GM23338 (cell line): Measurements from ENCODE around the gene TRMT6.

Experiments used
- CREB1 ChIP-seq: fragments of 250-450 bp; sonication (Bioruptor Pico); IDR thresholded peaks from 2 replicates; pipeline ENCODE4 v1.5.0; 2020; ENCODE audit warnings: low read depth, mild to moderate bottlenecking, moderate library complexity
- CTCF ChIP-seq, 2 experiments: fragments of 200-600 bp in 1 of 2; sonication (generic) in 1 of 2; conservative IDR thresholded peaks; 2 replicates each; pipeline versions ENCODE4 v1.5.1 to v1.6.1; 2016 to 2017; ENCODE audit warnings: antibody characterized with exemption in 2 of 2, low read depth in 2 of 2, mild to moderate bottlenecking in 2 of 2, moderate library complexity in 1 of 2
- ETS1 ChIP-seq: IDR thresholded peaks from 2 replicates; pipeline ENCODE4 v1.6.1; 2016; ENCODE audit warnings: antibody characterized with exemption
- EZH2 ChIP-seq: fragments of 200-600 bp; sonication (generic); IDR thresholded peaks from one replicate; pipeline ENCODE4 v1.8.0; 2017; ENCODE audit warnings: antibody characterized with exemption, mild to moderate bottlenecking, low read depth; ENCODE audit not compliant: unreplicated experiment
- EZH2phosphoT487 ChIP-seq: fragments of 200-600 bp; sonication (generic); IDR thresholded peaks from one replicate; pipeline ENCODE4 v1.8.1; 2018; ENCODE audit warnings: antibody characterized with exemption; ENCODE audit not compliant: unreplicated experiment
- JUNB ChIP-seq: IDR thresholded peaks from one replicate; pipeline ENCODE4 v1.6.1; 2016; ENCODE audit warnings: antibody characterized with exemption; ENCODE audit not compliant: unreplicated experiment
- POLR2AphosphoS5 ChIP-seq: IDR thresholded peaks from 2 replicates; pipeline ENCODE4 v1.6.1; 2016; ENCODE audit warnings: antibody characterized with exemption, low read depth
- REST ChIP-seq: IDR thresholded peaks from one replicate; pipeline ENCODE4 v1.6.1; 2018; ENCODE audit warnings: antibody characterized with exemption; ENCODE audit not compliant: unreplicated experiment
- ZNF114 ChIP-seq: fragments of 250-450 bp; sonication (Bioruptor Pico); IDR thresholded peaks from 2 replicates; pipeline ENCODE4 v1.5.0; 2020; ENCODE audit warnings: mild to moderate bottlenecking, moderate library complexity
- ZNF331 ChIP-seq: fragments of 250-450 bp; sonication (Bioruptor Pico); IDR thresholded peaks from 2 replicates; pipeline ENCODE4 v1.5.0; 2020; ENCODE audit warnings: low read depth, mild to moderate bottlenecking, moderate library complexity
- TF ChIP-seq, protein P1 (sequence below): fragments of 250-450 bp; sonication (Bioruptor Pico); IDR thresholded peaks from 2 replicates; pipeline ENCODE4 v1.5.0; 2020; ENCODE audit warnings: mild to moderate bottlenecking, moderate library complexity

DNA sequence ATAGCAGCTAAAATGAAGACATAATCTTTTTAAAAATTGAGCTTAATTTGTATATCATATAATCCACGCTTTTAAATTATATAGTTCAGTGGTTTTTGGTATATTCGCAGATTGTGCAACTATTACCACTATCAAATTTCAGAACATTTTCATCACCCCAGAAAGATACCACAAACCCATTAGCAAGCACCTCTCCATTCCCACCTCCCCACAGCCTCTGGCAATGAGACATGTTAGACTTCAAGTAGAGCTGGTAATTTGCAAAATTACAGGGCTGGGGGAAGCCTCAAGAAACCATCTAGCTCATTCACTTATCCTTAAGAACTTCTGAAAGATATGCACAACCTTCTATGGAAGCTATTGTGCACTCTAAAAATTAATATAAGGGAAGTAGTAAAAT lies 37.2 kb downstream of the TRMT6 start:
- TF ChIP-seq CTCF (conservative IDR thresholded peaks at IDR 0.05; ENCODE audit: low read depth in 2 of 2) (no peak), JUNB (no peak), EZH2phosphoT487 (no peak), POLR2AphosphoS5 (no peak), EZH2 (no peak), CREB1 (CRISPR knock-in tag) (no peak), REST (no peak), ZNF331 (CRISPR knock-in tag) (no peak), ETS1 (no peak), ZNF114 (CRISPR knock-in tag) (no peak)
- TF ChIP-seq, protein P1, sequence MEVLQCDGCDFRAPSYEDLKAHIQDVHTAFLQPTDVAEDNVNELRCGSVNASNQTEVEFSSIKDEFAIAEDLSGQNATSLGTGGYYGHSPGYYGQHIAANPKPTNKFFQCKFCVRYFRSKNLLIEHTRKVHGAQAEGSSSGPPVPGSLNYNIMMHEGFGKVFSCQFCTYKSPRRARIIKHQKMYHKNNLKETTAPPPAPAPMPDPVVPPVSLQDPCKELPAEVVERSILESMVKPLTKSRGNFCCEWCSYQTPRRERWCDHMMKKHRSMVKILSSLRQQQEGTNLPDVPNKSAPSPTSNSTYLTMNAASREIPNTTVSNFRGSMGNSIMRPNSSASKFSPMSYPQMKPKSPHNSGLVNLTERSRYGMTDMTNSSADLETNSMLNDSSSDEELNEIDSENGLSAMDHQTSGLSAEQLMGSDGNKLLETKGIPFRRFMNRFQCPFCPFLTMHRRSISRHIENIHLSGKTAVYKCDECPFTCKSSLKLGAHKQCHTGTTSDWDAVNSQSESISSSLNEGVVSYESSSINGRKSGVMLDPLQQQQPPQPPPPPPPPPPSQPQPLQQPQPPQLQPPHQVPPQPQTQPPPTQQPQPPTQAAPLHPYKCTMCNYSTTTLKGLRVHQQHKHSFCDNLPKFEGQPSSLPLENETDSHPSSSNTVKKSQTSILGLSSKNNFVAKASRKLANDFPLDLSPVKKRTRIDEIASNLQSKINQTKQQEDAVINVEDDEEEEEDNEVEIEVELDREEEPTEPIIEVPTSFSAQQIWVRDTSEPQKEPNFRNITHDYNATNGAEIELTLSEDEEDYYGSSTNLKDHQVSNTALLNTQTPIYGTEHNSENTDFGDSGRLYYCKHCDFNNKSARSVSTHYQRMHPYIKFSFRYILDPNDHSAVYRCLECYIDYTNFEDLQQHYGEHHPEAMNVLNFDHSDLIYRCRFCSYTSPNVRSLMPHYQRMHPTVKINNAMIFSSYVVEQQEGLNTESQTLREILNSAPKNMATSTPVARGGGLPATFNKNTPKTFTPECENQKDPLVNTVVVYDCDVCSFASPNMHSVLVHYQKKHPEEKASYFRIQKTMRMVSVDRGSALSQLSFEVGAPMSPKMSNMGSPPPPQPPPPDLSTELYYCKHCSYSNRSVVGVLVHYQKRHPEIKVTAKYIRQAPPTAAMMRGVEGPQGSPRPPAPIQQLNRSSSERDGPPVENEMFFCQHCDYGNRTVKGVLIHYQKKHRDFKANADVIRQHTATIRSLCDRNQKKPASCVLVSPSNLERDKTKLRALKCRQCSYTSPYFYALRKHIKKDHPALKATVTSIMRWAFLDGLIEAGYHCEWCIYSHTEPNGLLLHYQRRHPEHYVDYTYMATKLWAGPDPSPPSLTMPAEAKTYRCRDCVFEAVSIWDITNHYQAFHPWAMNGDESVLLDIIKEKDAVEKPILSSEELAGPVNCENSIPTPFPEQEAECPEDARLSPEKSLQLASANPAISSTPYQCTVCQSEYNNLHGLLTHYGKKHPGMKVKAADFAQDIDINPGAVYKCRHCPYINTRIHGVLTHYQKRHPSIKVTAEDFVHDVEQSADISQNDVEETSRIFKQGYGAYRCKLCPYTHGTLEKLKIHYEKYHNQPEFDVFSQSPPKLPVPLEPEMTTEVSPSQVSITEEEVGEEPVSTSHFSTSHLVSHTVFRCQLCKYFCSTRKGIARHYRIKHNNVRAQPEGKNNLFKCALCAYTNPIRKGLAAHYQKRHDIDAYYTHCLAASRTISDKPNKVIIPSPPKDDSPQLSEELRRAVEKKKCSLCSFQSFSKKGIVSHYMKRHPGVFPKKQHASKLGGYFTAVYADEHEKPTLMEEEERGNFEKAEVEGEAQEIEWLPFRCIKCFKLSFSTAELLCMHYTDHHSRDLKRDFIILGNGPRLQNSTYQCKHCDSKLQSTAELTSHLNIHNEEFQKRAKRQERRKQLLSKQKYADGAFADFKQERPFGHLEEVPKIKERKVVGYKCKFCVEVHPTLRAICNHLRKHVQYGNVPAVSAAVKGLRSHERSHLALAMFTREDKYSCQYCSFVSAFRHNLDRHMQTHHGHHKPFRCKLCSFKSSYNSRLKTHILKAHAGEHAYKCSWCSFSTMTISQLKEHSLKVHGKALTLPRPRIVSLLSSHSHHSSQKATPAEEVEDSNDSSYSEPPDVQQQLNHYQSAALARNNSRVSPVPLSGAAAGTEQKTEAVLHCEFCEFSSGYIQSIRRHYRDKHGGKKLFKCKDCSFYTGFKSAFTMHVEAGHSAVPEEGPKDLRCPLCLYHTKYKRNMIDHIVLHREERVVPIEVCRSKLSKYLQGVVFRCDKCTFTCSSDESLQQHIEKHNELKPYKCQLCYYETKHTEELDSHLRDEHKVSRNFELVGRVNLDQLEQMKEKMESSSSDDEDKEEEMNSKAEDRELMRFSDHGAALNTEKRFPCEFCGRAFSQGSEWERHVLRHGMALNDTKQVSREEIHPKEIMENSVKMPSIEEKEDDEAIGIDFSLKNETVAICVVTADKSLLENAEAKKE (CRISPR knock-in tag): no peak
